ENCODE data around the gene ADCY5.
"Not testable (repeated sequence)": the region's sequence is repeated elsewhere in the genome, so short reads cannot be mapped to it uniquely, and the experiment has no call there.

Gene ADCY5

GRCh38 chr3:123256256-123256655 lies 192.6 kb downstream of the ADCY5 start:
- DNase-seq (ENCODE audit: low spot score), result no peak
- Histone ChIP-seq H3K4me3 (no peak overlapping the region), H3K27ac (no peak overlapping the region)
- no peak for TF ChIP-seq CTCF (IDR thresholded peaks at IDR 0.05)

GRCh38 chr3:123246866-123247265 lies 202.0 kb downstream of the ADCY5 start:
- no peak for DNase-seq (ENCODE audit: low spot score)
- Histone ChIP-seq H3K27ac (no peak overlapping the region), H3K4me3 (no peak overlapping the region)
- TF ChIP-seq CTCF (IDR thresholded peaks at IDR 0.05), result no peak

GRCh38 chr3:123244128-123244527 lies 204.8 kb downstream of the ADCY5 start:
- Histone ChIP-seq H3K4me3 (no peak overlapping the region), H3K27ac (no peak overlapping the region)
- DNase-seq (ENCODE audit: low spot score), result no peak
- no peak for TF ChIP-seq CTCF (IDR thresholded peaks at IDR 0.05)

- no peak for DNase-seq (ENCODE audit: low spot score)
- H3K4me3 ChIP-seq, result no peak overlapping the region
- TF ChIP-seq CTCF (IDR thresholded peaks at IDR 0.05), result no peak
- H3K27ac ChIP-seq, result no peak overlapping the region
These were observed 209.1 kb downstream of the ADCY5 start for GRCh38 chr3:123239756-123240155.

GRCh38 chr3:123239186-123239585 lies 209.7 kb downstream of the ADCY5 start:
- H3K27ac ChIP-seq; H3K4me3 ChIP-seq; DNase-seq (ENCODE audit: low spot score): not testable (repeated sequence)

- H3K27ac ChIP-seq, result no peak overlapping the region
- no peak for TF ChIP-seq CTCF (IDR thresholded peaks at IDR 0.05)
- H3K4me3 ChIP-seq, result no peak overlapping the region
- DNase-seq (ENCODE audit: low spot score), result no peak
These were observed 212.0 kb downstream of the ADCY5 start for GRCh38 chr3:123236902-123237301.

Data from coronary artery (tissue), 2 donors.